Skeletal muscle satellite cell (primary cell): ENCODE measurements around the gene RALA.

ENCODE experiments used
- H3K27me3 ChIP-seq: 2 replicates; pipeline ENCODE4 v1.7.0; 2013; ENCODE audit warnings: low read length; ENCODE audit not compliant: control insufficient read depth, insufficient read depth
- H3K36me3 ChIP-seq: 2 replicates; pipeline ENCODE4 v1.7.0; 2013; ENCODE audit warnings: mild to moderate bottlenecking, control low read depth, low read length; ENCODE audit not compliant: insufficient read depth
- H3K4me1 ChIP-seq: 2 replicates; pipeline ENCODE4 v1.7.0; 2013; ENCODE audit warnings: low read length; ENCODE audit not compliant: control insufficient read depth, insufficient read depth
- H3K4me2 ChIP-seq: 2 replicates; pipeline ENCODE4 v1.7.0; 2013; ENCODE audit warnings: mild to moderate bottlenecking, low read length
- H3K4me3 ChIP-seq: 2 replicates; pipeline ENCODE4 v1.7.0; 2013; ENCODE audit warnings: low read length
- H3K9ac ChIP-seq: 2 replicates; pipeline ENCODE4 v1.7.0; 2013; ENCODE audit warnings: mild to moderate bottlenecking, low read depth, low read length, moderate library complexity
- H3K9me3 ChIP-seq: replicated peaks from 2 replicates; pipeline ENCODE4 v1.7.0; 2013; ENCODE audit warnings: mild to moderate bottlenecking, control low read depth, low read length

The RALA gene

DNA sequence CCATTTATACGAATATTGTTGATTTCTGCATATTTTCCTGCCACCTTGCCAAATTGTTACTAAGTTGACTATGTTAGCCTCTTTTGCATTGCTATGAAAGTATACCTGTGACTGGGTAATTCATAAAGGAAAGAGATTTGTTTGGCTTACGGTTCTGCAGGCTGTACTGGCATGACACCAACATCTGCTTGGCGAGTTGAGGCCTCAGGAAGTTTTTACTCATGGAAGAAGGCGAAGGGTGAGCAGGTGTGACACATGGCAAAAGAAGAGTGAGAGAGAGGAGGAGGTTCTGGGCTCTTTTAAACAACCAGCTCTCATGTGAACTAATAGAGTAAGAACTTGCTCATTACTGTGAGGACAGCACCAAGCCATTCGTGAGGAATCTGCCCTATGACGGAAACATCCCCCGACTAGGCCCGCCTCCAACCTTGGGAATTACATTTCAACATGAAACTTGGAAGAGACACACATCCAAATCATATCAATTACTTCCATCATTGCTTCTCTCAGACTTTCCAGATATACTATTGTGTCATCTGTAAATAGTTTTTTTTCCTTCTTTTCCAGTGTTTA lies 8.4 kb downstream of the RALA start:
- Histone ChIP-seq H3K9ac (no peak overlapping the region), H3K4me1 (peaks cover 32% of the 10 kb centered on the region), H3K4me2 (no peak overlapping the region), H3K9me3 (no peaks in the 10 kb centered on the region), H3K27me3 (no peaks in the 10 kb centered on the region), H3K4me3 (no peak overlapping the region), H3K36me3 (peaks cover 44% of the 10 kb centered on the region)

DNA sequence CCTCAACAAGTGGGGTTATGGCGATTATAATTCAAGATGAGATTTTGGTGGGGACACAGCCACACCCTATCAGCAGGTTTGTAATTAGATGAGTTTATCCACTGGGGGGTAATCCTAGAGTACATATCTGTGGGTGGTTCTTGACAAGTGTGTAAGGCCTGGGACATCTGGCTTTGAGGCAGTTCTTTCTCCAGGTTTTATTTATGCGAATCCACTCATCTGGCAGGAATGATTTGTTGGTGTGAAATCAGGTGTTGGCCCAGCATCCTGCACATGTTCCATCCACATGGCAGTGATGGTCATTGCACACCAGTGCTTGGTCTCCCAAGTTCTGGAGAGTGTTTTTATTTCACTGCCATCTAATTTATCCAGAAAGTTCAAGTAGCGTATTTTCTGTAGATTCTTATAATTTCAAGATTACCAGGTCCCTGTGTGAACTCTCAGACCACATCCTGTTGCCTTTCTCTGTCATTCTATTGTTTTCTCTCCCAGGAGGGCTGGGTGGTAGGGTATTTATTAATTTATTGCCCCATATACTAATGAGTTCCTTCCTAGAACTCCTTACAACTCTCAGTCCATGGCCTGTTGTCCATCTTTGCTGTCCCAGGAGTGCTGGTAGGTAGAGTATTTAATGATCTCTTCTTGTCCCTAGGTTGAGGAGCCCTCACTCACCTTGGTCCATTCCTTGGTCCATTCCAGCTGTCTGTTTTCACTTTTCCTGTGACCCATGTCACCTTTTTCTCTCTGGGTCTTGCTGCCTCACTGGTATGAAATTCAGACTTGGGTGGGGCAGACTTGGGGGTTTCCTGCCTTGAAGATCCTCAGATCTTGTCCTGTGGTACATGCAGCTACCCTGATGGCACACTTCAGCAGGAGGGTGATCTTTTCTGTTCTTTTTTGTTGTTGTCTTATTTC lies 10.4 kb downstream of the RALA start:
- Histone ChIP-seq H3K9me3 (no peaks in the 10 kb centered on the region), H3K27me3 (no peaks in the 10 kb centered on the region), H3K4me3 (no peak overlapping the region), H3K9ac (no peak overlapping the region), H3K4me1 (peaks cover 23% of the 10 kb centered on the region), H3K4me2 (no peak overlapping the region), H3K36me3 (peaks cover 44% of the 10 kb centered on the region)

DNA sequence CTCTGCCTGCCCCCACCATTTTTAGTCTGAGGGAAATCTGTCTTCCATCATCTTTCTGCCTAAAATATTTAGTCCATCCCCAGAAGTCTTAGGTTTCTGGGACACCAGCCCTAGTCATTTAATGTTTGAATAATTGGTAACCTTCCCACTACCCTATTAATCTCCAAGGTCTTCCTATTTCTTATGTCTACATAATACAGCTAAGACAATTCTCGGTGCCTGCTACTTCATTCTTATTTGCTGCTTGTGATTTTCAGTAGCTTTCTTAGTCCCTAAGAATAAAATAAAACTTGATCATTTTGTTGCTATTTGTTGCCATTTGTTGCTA lies 11.1 kb downstream of the RALA start:
- H3K9me3 ChIP-seq: no peaks in the 10 kb centered on the region
- H3K4me1 ChIP-seq: peaks cover 23% of the 10 kb centered on the region
- no peak overlapping the region for H3K4me3 ChIP-seq
- H3K27me3 ChIP-seq: no peaks in the 10 kb centered on the region
- peaks cover 44% of the 10 kb centered on the region for H3K36me3 ChIP-seq
- no peak overlapping the region for H3K9ac ChIP-seq
- H3K4me2 ChIP-seq: no peak overlapping the region

DNA sequence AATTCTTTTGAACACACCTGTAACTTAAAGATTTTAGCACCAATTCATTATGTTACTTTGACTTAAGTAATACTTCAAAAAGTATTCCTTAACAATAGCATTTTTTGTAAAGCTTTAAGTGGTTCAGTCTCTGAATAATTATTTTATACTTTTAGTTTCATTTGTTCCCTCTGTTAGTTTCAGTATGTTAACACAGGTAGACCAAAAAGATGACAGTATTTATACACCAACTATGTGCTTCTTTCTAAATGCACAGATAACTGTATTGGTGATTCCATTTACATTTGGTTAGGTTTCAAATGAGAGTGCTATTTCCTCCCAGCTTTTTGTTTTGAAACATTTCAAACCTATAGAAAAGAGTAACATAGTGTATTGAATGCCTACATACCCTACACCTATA lies 14.0 kb downstream of the RALA start:
- Histone ChIP-seq H3K4me2 (no peak overlapping the region), H3K9me3 (no peaks in the 10 kb centered on the region), H3K4me1 (peaks cover 23% of the 10 kb centered on the region), H3K36me3 (peaks cover 21% of the 10 kb centered on the region), H3K4me3 (no peak overlapping the region), H3K9ac (no peak overlapping the region), H3K27me3 (no peaks in the 10 kb centered on the region)

DNA sequence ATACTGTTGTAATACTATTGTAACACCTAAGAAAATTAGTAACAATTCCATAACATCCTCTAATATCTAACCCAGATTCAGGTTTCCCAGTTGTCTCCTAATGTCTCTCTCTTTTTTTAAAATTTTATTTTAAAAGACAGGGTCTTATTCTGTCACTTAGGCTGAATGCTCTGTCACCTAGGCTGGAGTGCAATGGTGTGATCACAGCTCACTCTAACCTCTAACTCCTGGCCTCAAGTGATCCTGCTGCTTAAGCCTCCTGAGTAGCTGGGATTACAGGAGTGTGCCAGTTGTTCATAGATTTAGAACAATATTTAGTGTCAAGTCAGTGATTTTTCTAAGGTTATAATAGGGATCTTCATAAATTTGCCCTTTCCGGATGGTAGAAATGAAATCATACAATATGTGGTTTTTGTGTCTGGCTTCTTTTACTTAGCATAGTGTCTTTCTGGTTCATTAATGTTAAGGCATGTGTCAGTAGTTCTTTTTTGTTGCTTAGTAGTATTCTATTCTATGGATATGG lies 14.7 kb downstream of the RALA start:
- Histone ChIP-seq H3K9ac (no peak overlapping the region), H3K36me3 (peaks cover 15% of the 10 kb centered on the region), H3K27me3 (no peaks in the 10 kb centered on the region), H3K4me1 (peaks cover 23% of the 10 kb centered on the region), H3K9me3 (no peaks in the 10 kb centered on the region), H3K4me2 (no peak overlapping the region), H3K4me3 (no peak overlapping the region)

DNA sequence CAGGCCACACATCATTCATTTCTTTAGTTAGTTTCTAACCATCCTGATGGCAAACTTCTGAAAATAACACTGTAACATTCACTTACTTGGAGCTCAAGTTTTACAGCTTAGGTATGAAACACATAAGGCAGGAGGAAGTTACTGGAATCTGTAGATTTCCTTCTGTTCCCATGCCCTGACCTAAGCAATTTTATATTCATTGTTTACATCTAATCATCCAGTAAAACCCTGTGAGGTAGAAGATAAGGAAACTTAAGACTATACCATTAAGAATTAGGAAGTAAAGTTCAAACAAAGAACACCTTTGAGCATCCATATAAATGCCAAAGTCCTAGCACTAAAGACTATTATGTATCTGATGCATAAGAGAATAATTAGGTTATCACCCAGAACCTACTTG lies 19.5 kb downstream of the RALA start:
- H3K4me3 ChIP-seq: no peak overlapping the region
- no peaks in the 10 kb centered on the region for H3K36me3 ChIP-seq
- H3K4me1 ChIP-seq: peaks cover 17% of the 10 kb centered on the region
- H3K9ac ChIP-seq: no peak overlapping the region
- H3K4me2 ChIP-seq: no peak overlapping the region
- no peaks in the 10 kb centered on the region for H3K27me3 ChIP-seq
- no peaks in the 10 kb centered on the region for H3K9me3 ChIP-seq

DNA sequence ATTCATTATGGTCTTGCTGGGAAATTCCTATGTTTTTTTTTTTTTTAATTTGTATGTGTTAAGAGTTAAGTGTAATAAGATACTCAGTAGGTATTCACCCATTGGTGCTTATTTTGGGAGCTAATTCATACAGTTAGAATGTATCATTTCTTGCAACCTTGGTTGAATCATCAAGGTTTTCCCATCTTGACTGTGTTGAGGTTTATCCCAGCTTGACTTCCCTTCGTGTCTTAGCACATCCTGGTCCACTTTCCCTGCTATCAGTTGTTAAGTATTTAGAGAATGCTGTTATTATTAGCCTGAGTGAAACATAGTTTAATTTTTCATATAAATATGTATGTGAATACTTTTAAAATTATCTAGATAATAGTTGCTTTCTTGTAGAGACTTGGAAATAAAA lies 20.8 kb downstream of the RALA start:
- Histone ChIP-seq H3K4me3 (no peak overlapping the region), H3K9ac (no peak overlapping the region), H3K27me3 (no peaks in the 10 kb centered on the region), H3K36me3 (no peaks in the 10 kb centered on the region), H3K4me2 (no peak overlapping the region), H3K4me1 (peaks cover 17% of the 10 kb centered on the region), H3K9me3 (no peaks in the 10 kb centered on the region)

DNA sequence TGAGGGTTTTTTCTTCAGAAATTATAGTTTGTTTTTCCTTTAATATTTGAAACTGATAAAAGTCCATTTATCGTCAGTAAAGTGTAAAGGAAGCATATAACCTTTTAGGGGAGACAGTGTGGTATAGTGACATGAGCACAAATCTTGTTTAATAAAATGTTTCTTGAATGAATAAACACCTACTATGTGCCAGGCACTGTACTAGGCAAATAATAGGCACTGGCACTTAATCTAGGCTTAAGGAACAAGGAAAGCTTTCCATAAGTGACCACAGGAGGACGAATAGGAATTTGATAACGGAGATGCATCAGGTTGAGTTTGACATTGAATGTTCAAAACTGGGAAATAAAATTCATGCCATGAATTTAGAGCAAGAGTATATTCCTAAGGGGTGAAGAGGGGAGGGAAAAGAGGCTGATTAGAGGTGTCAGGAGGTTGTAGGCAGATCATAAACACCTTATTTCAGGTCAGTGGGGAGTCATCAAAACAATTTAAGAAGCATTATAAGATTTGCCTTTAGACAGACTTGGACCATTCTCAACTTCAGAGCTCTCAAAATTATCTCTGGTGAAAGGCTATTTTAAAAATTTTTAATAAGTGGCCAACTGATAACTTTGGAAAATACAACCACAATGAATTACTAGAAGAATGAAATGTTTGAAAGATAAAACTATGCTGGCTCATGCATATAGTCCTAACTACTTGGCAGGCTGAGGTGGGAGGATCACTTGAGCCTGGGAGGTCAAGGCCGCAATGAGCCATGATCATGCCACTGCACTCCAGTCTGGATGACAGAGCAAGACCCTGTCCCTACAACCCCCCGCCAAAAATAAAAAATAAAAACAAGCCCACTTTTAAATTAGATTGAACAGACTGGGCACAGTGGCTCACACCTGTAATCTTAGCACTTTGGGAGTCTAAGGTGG lies 22.4 kb downstream of the RALA start:
- H3K4me1 ChIP-seq: peaks cover 19% of the 10 kb centered on the region

DNA sequence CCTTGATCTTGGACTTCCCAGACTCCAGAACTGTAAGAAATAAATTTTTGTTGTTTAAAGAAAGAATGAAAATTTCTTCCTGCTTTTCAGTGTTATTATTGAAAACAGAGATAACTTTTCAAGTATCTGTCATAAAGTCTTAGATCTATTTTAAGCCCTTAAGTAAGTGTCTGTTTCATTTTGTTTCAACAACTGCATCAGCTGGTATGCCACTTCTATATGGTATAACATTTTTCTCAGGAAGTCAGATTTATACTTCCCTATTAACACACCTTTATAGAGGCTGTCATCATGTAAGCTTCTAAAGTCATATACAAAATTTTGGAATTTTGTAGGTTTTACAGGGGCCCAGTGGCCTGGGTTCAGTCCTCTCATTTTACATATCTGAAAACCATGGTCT lies 24.4 kb downstream of the RALA start:
- Histone ChIP-seq H3K4me2 (no peak overlapping the region), H3K4me3 (no peak overlapping the region), H3K9ac (no peak overlapping the region), H3K4me1 (peaks cover 30% of the 10 kb centered on the region), H3K36me3 (no peaks in the 10 kb centered on the region), H3K27me3 (no peaks in the 10 kb centered on the region), H3K9me3 (no peaks in the 10 kb centered on the region)

More for the DNA sequence above, 22.4 kb downstream of the RALA start:
- Histone ChIP-seq H3K9me3 (no peaks in the 10 kb centered on the region), H3K9ac (no peak overlapping the region), H3K27me3 (no peaks in the 10 kb centered on the region), H3K4me2 (no peak overlapping the region), H3K36me3 (no peaks in the 10 kb centered on the region), H3K4me3 (no peak overlapping the region)

DNA sequence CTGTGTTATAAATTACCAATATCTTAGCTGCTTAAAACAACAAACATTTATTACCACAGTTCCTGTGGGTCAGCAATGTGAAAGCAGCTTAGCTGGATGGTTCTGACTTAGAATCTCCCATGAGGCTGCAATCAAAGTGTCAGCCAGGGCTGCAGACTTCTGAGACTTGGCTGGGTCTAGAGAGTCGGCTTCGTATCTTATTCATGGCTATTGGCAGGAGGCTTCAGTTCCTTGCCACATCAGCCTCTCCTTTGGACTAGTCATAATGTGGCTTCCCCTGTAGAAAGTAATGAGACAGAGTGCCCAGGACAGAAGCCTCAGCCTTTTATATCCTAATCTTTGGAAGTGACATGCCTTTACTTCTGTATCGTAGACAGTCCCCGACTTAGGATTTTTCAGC lies 27.3 kb downstream of the RALA start:
- Histone ChIP-seq H3K27me3 (no peaks in the 10 kb centered on the region), H3K36me3 (no peaks in the 10 kb centered on the region), H3K9ac (no peak overlapping the region), H3K4me1 (peaks cover 12% of the 10 kb centered on the region), H3K4me2 (peak overlapping the region; percentile 0), H3K9me3 (no peaks in the 10 kb centered on the region), H3K4me3 (no peak overlapping the region)

DNA sequence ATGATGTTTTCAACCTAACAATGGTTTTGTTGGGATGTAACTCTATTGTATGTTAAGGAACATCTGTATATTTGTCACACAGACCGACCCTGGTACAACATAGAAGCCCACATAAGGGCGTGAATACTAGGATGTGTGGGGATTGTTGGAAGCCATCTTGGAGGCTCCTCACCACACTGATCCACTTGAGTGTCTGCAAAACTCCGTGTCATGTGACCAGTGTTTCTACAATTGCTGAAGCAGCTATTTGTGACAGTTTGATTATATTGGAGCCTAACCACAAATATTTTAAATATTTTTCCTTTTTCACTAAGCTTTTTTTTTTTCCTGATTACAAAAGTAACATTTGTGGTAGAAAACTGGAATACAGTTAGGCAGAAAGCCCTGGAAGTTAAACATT lies 27.9 kb downstream of the RALA start:
- Histone ChIP-seq H3K4me1 (peaks cover 12% of the 10 kb centered on the region), H3K27me3 (no peaks in the 10 kb centered on the region), H3K9ac (no peak overlapping the region), H3K36me3 (no peaks in the 10 kb centered on the region), H3K9me3 (no peaks in the 10 kb centered on the region), H3K4me3 (no peak overlapping the region), H3K4me2 (peak overlapping the region; percentile 0)
